HG02571 (cell line): ENCODE measurements around the gene PCDHGA1.

Experiments used
- ATAC-seq: cut with Tn5 transposase; IDR thresholded peaks from one replicate; pipeline ENCODE4 v1.9.1; 2021; ENCODE audit warnings: mild to moderate bottlenecking, moderate library complexity; ENCODE audit not compliant: unreplicated experiment

PCDHGA1 gene

DNA sequence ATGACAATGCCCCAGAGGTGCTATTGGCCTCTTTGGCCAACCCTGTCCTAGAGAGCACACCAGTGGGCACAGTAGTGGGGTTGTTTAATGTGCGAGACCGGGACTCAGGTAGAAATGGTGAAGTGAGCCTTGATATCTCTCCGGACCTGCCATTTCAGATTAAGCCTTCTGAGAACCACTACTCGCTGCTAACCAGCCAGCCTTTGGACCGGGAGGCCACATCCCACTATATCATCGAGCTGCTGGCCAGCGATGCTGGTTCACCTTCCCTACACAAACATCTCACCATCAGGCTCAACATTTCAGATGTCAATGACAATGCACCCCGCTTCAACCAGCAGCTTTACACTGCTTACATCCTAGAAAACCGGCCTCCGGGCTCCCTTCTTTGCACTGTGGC is 160.0 kb downstream of the PCDHGA1 start:
- ATAC-seq, result no peak

DNA sequence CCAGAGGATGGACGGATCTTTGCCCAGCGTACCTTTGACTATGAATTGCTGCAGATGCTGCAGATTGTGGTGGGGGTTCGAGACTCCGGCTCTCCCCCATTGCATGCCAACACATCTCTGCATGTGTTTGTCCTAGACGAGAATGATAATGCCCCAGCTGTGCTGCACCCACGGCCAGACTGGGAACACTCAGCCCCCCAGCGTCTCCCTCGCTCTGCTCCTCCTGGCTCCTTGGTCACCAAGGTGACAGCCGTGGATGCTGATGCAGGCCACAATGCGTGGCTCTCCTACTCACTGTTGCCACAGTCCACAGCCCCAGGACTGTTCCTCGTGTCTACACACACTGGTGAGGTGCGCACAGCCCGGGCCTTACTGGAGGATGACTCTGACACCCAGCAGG is 160.5 kb downstream of the PCDHGA1 start:
- ATAC-seq, result no peak

DNA sequence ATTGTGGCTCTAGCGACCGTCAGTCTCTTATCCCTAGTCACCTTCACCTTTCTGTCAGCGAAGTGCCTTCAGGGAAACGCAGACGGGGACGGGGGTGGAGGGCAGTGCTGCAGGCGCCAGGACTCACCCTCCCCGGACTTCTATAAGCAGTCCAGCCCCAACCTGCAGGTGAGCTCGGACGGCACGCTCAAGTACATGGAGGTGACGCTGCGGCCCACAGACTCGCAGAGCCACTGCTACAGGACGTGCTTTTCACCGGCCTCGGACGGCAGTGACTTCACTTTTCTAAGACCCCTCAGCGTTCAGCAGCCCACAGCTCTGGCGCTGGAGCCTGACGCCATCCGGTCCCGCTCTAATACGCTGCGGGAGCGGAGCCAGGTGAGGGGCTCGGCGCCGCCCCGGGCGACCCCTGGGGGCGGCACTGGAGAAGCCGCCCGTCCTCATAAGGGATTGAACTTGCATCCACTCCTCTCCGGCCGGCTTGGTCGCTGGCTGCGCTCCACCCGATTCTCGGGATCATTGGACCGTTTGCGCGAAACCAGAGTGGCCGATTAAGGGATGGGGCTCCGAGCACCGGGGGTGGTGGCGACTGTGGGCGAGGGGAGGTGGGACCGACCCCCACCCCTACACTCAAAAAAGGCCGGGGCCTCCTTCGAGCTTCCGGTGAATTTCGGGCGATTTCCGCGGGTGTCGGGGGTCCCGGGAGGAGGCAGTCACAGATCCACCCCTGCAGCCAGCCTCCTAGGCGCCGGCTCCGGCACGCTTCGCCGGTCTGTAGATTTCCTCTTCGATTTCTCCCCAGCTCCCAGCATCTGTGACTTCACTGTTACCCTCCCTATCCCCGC is 161.2 kb downstream of the PCDHGA1 start:
- ATAC-seq, result no peak

GRCh38 chr5:141492168-141492885 is 162.0 kb downstream of the PCDHGA1 start:
- ATAC-seq, result no peak

DNA sequence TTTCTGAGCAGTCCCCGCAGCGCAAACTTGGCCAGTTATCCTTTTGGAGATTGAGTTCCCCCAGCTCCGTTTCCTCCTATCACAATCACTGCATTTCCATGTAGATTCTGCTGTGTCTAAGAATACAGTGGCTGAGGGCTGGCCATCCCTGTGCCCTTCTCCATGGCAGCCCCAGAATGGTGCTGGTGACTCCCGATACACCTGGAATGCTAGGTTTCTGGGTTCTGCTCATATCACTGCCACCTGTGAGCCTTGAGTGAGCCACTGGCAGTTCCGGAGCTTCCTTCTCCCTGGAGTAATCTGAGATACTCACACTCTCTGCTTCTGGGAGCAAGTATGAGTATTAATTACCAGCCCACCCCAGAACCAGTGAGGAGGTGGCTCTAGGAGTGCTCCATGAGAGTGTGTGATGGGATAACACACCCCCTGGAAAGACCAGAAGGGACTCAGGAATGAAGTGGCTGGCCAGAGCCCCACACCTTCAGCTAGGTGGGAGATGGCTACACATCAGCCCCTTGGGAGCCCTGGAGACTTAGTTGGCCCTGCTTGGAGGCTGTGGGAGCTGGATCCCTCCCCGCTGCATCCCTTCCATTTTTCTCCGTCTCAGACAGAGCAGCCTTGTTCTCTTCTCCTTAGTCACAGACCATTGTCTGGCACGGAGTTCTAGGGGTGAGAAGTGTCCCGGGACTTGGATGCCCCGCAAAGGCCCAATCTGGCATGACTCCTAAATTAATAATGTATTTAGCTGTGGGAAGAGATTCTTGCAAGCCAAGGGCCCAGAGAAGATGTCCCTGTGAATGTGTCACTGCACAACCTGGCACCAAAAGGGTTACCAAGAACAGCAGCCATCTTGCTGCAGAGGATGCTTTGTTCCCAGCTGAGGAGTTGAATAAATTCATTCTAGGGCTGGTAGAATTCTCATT is 163.4 kb downstream of the PCDHGA1 start:
- ATAC-seq, result no peak

- ATAC-seq, result no peak
Measured at GRCh38 chr5:141494761-141495452, 164.6 kb downstream of the PCDHGA1 start.

DNA sequence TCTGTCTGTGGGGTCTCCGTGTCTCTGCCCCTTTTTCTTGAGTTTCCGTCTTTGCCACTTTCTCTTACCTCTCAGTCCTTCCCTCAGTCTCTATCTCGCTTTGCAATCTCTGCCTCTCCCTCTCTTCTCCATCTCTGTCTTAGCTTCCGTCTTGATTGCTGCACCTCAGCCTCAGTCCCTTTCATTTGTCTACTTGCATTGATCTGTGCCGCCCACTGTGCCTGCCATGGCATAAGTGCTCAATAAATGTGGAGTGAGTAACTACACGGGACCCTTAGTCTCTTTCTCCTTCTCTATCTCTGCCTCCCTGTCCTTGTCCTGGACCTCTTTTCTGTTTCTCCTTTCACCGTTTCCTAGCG is 165.1 kb downstream of the PCDHGA1 start:
- ATAC-seq, result no peak

DNA sequence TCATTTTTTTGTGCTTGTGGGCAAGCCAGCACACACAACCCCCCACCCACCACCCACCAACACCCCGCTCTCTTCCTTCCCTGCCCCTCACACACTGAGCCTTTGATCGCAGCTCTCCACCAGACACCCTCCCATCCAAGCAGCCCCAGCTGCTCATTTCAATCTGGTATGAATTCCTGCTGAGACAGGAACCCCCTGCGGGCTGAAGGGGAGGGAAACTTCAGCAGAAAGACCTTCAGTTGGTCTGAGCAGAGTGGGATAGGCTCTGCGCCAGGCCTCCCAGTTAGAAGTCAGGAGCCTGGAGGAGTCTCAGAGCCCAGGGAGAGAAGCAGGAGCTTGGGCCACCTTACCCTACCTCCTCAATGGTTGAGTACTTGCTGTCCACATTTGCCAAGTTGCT is 165.7 kb downstream of the PCDHGA1 start:
- ATAC-seq, result no peak

DNA sequence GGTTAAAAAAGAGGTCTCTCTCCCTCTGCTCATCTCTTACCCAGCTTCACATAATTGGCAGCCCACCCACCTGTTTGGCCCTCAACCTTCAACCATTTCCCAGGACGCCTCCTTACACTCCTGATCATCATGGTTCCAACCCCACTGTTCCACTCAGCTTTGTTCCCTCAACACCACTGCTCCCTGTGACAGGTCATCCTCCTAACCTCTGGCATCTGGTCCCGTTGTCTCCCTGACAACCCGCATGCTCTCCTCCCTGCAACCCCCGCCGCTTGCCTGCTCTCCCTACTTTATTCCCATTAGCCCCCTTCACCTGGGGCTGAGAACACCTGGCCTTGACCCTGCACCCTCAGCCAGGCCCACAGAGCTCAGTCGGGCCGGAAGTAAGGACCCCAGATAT is 171.4 kb downstream of the PCDHGA1 start:
- ATAC-seq, result no peak

DNA sequence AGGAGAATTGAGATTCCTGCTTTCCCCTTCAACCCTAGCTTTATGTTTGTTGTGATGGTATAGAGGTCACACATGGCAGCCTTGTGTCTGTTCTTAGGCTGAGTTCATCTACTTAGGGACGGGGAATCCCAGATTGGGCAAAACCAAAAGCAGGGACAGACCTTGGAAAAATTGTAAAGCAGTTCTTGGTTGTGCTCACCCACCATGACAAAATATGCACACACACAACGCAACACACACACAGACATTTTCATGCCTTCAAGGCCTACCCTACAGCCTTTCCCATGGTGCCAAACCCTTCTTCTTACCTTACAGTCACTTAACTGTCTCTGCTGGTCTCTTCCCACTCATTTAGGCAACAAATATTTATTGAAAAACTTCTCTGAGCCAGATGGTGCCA is 173.4 kb downstream of the PCDHGA1 start:
- no peak for ATAC-seq

DNA sequence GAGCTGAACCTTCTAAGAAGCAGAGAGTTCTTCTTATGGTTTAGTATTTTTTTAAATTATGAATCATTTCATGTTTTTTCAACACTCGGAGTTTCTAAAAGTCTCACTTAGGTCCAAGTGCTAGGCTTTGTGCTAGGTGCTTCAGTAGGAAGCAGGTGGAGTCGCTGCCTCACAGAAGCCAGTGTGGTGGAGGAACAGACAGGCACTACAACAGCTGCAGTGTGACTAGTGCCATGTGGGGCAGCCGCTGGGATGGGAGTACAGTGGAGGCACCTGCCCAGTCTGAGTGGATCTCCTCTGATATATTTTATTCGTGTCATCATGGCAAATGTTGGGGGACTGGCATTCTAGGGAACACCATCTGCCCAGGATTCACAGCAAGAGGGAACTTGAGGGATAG is 173.9 kb downstream of the PCDHGA1 start:
- no peak for ATAC-seq

DNA sequence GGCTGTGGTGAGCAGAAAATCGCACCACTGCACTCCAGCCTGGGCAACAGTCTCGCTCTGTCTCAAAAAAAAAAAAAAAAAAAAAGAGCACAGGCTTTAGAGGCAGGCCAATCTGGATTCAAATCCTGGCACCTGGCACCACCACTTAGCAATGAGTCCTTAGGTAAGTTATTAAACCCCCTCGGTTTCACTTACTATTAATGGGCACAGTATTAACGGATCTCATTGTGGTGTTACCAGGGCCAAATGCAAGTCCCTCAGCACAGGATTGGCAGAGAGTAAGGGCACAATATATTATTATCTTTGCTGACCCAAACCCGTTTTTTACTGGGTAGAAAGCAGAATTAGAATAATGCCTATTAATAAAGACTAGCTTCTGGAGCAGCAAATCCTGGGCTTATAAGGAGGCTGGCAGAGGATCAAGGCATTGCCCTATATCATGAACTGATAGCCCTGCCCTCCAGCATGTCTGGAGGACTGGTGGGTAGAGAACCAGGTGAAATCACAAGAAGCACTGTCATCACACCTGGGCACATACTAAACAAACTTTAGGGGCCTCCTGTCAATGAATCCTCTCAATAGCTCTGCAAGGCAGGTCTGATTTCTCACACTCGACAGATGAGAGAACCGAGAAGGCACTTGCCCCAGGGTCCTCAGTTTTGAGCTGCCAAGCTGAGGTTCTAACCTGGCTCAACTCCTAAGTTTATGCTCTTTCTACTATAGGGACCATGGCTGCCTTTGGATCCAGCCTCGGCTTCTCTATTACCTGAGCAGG is 176.3 kb downstream of the PCDHGA1 start:
- ATAC-seq, result no peak

GRCh38 chr5:141507387-141508091 is 177.2 kb downstream of the PCDHGA1 start:
- ATAC-seq, result peak; percentile 37

- ATAC-seq, result no peak
Measured at GRCh38 chr5:141508440-141508797, 178.1 kb downstream of the PCDHGA1 start.

- ATAC-seq, result no peak
Measured at GRCh38 chr5:141508798-141509611, 178.7 kb downstream of the PCDHGA1 start.

DNA sequence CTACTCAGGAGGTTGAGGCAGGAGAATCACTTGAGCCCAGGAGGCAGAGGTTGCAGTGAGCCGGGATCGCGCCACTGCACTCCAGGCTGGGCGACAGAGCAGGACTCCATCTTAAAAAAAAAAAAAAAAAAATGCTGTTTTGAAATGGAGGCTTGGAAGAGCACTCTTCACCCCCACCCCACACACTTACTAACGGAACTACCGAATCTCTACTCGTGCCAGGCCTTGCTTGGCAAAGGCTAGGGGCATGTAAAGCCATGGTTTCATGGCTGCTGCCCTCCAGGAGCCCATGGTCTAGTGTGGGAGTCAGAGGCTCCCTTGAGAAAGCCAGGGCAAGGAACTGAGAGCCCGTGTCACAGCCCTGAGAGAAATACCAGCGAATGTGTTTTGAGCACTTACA is 179.8 kb downstream of the PCDHGA1 start:
- ATAC-seq, result no peak

GRCh38 chr5:141510850-141511601 is 180.7 kb downstream of the PCDHGA1 start:
- peak; percentile 28 for ATAC-seq

DNA sequence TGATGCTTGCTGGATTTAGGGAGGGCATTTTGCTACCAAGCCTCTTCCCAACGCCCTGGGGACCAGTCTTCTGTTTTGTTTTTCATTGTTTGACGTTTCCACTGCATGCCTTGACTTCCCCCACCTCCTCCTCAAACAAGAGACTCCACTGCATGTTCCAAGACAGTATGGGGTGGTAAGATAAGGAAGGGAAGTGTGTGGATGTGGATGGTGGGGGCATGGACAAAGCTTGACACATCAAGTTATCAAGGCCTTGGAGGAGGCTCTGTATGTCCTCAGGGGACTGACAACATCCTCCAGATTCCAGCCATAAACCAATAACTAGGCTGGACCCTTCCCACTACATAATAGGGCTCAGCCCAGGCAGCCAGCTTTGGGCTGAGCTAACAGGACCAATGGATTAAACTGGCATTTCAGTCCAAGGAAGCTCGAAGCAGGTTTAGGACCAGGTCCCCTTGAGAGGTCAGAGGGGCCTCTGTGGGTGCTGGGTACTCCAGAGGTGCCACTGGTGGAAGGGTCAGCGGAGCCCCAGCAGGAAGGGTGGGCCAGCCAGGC is 181.5 kb downstream of the PCDHGA1 start:
- ATAC-seq, result no peak
